SU-DHL-6 (cell line): ENCODE data around the gene DLG2.

ENCODE experiments used
- H2AFZ ChIP-seq: fragments of 200-600 bp; sonication (generic); 2 replicates; pipeline ENCODE4 v1.6.1; 2014; ENCODE audit warnings: low read depth, mild to moderate bottlenecking, moderate library complexity, mixed read lengths, antibody characterized with exemption, low read length; ENCODE audit not compliant: severe bottlenecking
- H3F3A ChIP-seq: fragments of 200-600 bp; shearing (Covaris generic); 2 replicates; pipeline ENCODE4 v1.6.0; 2016; ENCODE audit warnings: antibody characterized with exemption, mild to moderate bottlenecking; ENCODE audit not compliant: insufficient read depth
- H3K27ac ChIP-seq: fragments of 200-600 bp; sonication (generic); 2 replicates; pipeline ENCODE4 v1.5.1; 2016; ENCODE audit warnings: low read depth, mild to moderate bottlenecking, low read length, moderate library complexity, mixed read lengths
- H3K27me3 ChIP-seq: fragments of 200-600 bp; sonication (generic), shearing (Covaris generic); 2 replicates; pipeline ENCODE4 v1.6.0; 2014; ENCODE audit warnings: mild to moderate bottlenecking, low read length
- H3K36me3 ChIP-seq: fragments of 200-600 bp; sonication (generic); 2 replicates; pipeline ENCODE4 v1.6.1; 2014; ENCODE audit warnings: mild to moderate bottlenecking, low read length, mixed read lengths
- H3K4me2 ChIP-seq: fragments of 300-600, 200-600 bp; shearing (Covaris generic), sonication (generic); 2 replicates; pipeline ENCODE4 v1.6.0; 2014; ENCODE audit warnings: low read length, low read depth, mild to moderate bottlenecking; ENCODE audit not compliant: poor library complexity, severe bottlenecking
- H3K4me3 ChIP-seq: fragments of 200-600 bp; sonication (generic); 2 replicates; pipeline ENCODE4 v1.5.1; 2014; ENCODE audit warnings: antibody characterized with exemption, low read length, mild to moderate bottlenecking, mixed read lengths; ENCODE audit not compliant: insufficient read depth, poor library complexity, severe bottlenecking
- H3K79me2 ChIP-seq: fragments of 200-600 bp; sonication (generic); 2 replicates; pipeline ENCODE4 v1.6.1; 2014; ENCODE audit warnings: mild to moderate bottlenecking, low read length, moderate library complexity; ENCODE audit not compliant: insufficient read depth
- H3K9ac ChIP-seq: fragments of 200-600 bp; sonication (generic); 2 replicates; pipeline ENCODE4 v1.7.0; 2014; ENCODE audit warnings: mild to moderate bottlenecking, low read length
- H3K9me2 ChIP-seq: fragments of 200-600 bp; sonication (generic); replicated peaks from 2 replicates; pipeline ENCODE4 v1.6.1; 2014; ENCODE audit warnings: low read length; ENCODE audit not compliant: insufficient read depth
- H3K9me3 ChIP-seq: fragments of 200-600 bp; sonication (generic); 2 replicates; pipeline ENCODE4 v1.6.1; 2014; ENCODE audit warnings: low read length, mixed read lengths; ENCODE audit not compliant: insufficient read depth
- H4K20me1 ChIP-seq: fragments of 200-600 bp; sonication (generic); 2 replicates; pipeline ENCODE4 v1.6.1; 2014; ENCODE audit warnings: low read depth, mild to moderate bottlenecking, antibody characterized with exemption, low read length, moderate library complexity, mixed read lengths
- EZH2phosphoT487 ChIP-seq: fragments of 200-600 bp; sonication (generic), shearing (Covaris generic); conservative IDR thresholded peaks from 2 replicates; pipeline ENCODE4 v1.6.1; 2018; ENCODE audit warnings: mild to moderate bottlenecking, antibody characterized with exemption, low read length, moderate library complexity, mixed read lengths
- TF ChIP-seq, protein P1 (sequence below): fragments of 200-600 bp; sonication (generic); IDR thresholded peaks from one replicate; pipeline ENCODE4 v1.5.1; 2017; ENCODE audit warnings: antibody characterized with exemption, mild to moderate bottlenecking, low read length, moderate library complexity; ENCODE audit not compliant: insufficient read depth, poor library complexity, severe bottlenecking

The DLG2 gene

DNA sequence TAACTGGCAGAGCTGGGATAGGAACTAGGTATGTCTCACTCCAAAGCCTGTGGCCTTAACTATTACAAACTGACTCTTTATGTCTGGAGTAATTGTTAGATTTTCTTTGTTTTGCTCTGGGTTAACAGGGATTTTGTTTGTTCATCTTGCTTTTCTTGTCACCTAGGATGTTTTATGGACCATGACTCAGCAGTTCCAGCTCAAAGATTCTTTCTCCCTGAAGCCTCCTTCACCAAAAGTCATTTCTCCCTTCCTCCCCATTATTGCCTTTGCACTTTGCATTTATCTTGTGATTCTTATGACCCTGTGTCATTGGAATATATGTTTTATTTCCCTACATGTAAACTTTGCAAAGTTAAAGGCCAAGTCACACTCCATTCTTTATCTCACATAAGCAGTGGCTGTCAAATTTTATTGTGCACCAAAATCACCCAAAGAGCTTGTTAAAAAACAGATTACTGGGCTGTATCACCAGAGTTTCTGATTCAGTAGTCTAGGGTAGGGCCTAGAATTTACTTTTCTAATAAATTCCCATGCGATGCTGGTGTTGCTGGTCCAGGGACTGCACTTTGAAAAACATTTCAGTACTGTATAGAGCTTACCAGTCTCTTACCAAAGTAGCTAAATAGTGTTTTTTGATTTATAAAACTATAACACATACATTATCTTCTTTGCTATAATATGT is 327.7 kb downstream of the DLG2 start:
- Histone ChIP-seq H3K4me2 (no peak overlapping the region), H3K36me3 (no peaks in the 10 kb centered on the region), H3K9ac (no peak overlapping the region), H3K4me3 (no peak overlapping the region), H3F3A (no peaks in the 10 kb centered on the region), H3K79me2 (no peaks in the 10 kb centered on the region), H2AFZ (no peak overlapping the region), H3K27me3 (no peaks in the 10 kb centered on the region), H3K9me2 (no peaks in the 10 kb centered on the region), H4K20me1 (no peaks in the 10 kb centered on the region), H3K9me3 (no peaks in the 10 kb centered on the region), H3K27ac (no peak overlapping the region)
- TF ChIP-seq EZH2phosphoT487: no peak
- TF ChIP-seq, protein P1, sequence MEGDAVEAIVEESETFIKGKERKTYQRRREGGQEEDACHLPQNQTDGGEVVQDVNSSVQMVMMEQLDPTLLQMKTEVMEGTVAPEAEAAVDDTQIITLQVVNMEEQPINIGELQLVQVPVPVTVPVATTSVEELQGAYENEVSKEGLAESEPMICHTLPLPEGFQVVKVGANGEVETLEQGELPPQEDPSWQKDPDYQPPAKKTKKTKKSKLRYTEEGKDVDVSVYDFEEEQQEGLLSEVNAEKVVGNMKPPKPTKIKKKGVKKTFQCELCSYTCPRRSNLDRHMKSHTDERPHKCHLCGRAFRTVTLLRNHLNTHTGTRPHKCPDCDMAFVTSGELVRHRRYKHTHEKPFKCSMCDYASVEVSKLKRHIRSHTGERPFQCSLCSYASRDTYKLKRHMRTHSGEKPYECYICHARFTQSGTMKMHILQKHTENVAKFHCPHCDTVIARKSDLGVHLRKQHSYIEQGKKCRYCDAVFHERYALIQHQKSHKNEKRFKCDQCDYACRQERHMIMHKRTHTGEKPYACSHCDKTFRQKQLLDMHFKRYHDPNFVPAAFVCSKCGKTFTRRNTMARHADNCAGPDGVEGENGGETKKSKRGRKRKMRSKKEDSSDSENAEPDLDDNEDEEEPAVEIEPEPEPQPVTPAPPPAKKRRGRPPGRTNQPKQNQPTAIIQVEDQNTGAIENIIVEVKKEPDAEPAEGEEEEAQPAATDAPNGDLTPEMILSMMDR: no peak

DNA sequence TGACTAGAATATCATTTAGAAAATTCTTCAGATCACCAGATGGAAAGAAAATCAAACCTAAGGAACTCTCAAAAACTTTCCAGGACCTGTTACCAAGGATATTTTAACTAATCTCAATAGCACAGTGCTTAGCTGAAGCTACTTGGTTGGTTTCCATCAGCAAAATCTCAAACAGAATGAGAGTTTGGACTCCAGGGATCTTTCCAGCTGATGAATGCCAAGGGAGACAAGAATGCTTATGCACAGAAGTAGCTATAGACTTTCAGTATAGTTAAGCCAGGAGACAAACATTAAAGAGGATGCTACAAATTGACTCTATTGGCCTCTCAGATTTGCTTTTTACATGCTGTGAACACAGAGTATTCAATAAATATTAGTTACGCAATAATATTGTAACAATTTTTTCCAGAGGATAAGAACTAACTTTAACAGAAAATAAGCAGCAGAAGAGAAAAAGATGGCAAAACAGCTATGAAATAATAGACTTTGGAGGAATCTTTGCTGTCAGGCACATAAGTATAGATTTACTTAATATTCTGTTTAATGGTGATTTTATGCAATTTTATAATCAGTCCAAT is 331.4 kb downstream of the DLG2 start:
- no peaks in the 10 kb centered on the region for H3K9me3 ChIP-seq
- no peaks in the 10 kb centered on the region for H3K27me3 ChIP-seq
- no peaks in the 10 kb centered on the region for H3K79me2 ChIP-seq
- no peaks in the 10 kb centered on the region for H4K20me1 ChIP-seq
- no peaks in the 10 kb centered on the region for H3K36me3 ChIP-seq
- no peak overlapping the region for H3K4me3 ChIP-seq
- H3F3A ChIP-seq: no peaks in the 10 kb centered on the region
- H3K4me2 ChIP-seq: no peak overlapping the region
- H3K9me2 ChIP-seq: no peaks in the 10 kb centered on the region
- H2AFZ ChIP-seq: no peak overlapping the region
- H3K9ac ChIP-seq: no peak overlapping the region
- H3K27ac ChIP-seq: no peak overlapping the region
- TF ChIP-seq EZH2phosphoT487: no peak
- TF ChIP-seq, protein P1: no peak

DNA sequence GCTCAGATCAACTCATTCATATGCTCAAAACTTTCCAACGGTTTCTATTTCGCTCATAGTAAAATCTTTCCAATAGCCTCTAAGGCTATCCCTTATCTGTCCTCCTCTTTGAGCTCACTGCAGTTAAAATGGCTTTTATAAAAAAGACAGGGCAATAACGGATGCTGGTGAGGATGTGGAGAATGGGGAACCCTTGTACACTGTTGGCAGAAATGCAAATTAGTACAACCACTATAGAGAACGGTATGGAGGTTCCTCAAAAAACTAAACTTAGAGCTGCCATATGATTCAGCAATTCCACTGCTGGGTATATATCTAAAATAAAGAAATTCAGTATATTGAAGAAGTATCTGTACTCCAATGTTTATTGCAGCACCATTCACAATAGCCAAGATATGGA is 345.6 kb downstream of the DLG2 start:
- no peak for TF ChIP-seq EZH2phosphoT487
- TF ChIP-seq, protein P1: no peak
- no peak overlapping the region for H3K4me3 ChIP-seq
- H3K9me3 ChIP-seq: no peaks in the 10 kb centered on the region
- no peak overlapping the region for H3K9ac ChIP-seq
- H2AFZ ChIP-seq: no peak overlapping the region
- no peaks in the 10 kb centered on the region for H3K9me2 ChIP-seq
- no peaks in the 10 kb centered on the region for H3K27me3 ChIP-seq
- no peaks in the 10 kb centered on the region for H3K79me2 ChIP-seq
- no peak overlapping the region for H3K4me2 ChIP-seq
- H3K36me3 ChIP-seq: no peaks in the 10 kb centered on the region
- no peak overlapping the region for H3K27ac ChIP-seq
- H4K20me1 ChIP-seq: no peaks in the 10 kb centered on the region
- H3F3A ChIP-seq: no peaks in the 10 kb centered on the region
